OCI-LY3 (cell line): Measurements from ENCODE around the gene FLG2.

Experiments used
- CTCF ChIP-seq: fragments of 200-600, 300-600 bp; sonication (generic); IDR thresholded peaks from 2 replicates; pipeline ENCODE4 v1.5.1; 2014; ENCODE audit warnings: antibody characterized with exemption, low read length, low read depth
- EZH2phosphoT487 ChIP-seq: fragments of 200-600 bp; shearing (Covaris generic); IDR thresholded peaks from 2 replicates; pipeline ENCODE4 v1.6.1; 2018; ENCODE audit warnings: antibody characterized with exemption, mixed run types, low read depth

- TF ChIP-seq CTCF = no peak
- no peak for TF ChIP-seq EZH2phosphoT487
Measured at GRCh38 chr1:152309955-152310354, 49.9 kb downstream of the FLG2 start.
